NCI-H345 treated with DMSO at 0.1 percent for 48 hours (cell line): ENCODE results near the gene MYO1G.

Experiments
- DNase-seq: peaks from one replicate; lab custom pipeline; 2025; ENCODE audit not compliant: unreplicated experiment; lab: John Stamatoyannopoulos, UW

The MYO1G gene

DNA sequence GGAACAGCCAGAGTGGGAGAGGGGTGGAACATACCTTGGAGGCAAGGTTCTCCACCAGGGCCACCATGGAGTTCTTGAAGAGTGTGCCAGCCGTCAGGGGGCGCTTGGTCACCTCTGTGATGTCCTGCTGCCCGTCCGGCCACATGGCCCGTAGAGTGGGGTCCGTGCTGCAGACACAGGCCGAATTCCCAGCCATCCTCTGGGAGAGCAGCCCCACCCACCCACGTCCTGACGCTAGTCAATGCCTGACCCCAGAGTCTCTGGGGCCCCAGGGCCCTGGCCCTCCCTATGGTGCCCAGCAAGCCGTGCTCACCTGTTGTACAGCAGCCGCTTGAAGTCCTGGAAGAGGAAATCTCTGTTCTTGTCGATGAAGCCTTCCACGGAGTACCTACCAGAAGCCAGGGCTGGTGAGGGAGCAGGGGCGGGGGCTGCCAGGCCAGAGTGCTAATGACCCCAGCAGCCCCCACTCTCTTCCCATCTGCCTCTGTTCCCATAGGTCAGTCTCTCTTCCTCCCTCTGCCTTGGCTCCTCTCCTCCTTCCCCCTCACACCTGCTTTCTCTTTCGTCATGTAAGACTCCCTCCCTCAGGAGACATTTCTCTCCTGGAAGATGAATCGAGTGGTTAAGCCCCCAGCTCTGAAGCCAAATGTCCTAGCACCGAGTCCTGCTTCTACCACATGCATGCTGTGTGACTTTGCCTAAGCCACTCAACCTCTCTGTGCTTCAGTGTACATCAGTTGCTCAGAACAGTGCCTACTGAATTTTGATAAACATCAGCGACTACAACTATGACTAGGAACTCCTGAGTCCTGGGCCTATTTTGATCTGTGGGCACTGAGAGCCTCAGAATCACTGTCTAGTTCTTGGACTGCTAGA lies 11.0 kb downstream of the MYO1G start:
- DNase-seq = no peak

DNA sequence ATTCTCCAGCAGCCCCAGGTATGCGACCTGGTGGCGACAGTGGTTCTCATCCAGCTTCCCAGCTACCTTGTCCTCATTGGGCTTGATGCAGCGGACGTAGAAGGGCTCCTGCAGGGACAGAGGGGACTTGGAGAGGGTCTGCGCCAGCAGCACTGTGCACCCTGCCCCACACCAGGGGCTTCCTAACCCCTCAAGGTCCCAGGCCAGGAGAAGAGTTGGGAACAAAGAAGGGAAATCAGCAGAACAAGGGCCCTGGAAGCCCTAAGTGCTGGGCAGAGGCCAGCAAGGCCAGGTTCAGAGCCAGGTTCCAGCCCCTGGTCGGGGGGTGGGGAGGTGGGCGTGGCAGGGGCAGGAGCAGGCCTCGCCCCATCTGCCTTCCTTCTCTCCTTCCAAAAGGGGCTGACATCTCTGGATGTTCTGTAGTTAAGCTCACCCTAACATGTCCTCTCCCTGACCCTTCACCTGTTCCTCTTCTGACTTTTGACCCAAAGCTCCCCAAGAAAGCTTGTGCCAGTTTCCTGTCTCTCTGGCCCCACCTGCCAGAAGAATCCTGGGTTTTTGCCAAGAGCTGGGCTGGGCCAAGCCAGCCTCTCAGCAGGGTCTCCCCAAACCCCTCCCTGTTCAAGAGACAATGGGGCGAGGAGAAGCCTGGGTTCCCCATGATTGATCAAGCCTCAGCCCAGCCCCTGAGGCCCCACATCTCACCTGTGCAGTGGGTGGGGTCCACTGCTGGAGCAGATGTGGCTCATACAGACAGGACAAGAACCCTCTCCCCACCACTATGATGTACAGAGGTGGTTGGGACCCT lies 11.9 kb downstream of the MYO1G start:
- no peak for DNase-seq

DNA sequence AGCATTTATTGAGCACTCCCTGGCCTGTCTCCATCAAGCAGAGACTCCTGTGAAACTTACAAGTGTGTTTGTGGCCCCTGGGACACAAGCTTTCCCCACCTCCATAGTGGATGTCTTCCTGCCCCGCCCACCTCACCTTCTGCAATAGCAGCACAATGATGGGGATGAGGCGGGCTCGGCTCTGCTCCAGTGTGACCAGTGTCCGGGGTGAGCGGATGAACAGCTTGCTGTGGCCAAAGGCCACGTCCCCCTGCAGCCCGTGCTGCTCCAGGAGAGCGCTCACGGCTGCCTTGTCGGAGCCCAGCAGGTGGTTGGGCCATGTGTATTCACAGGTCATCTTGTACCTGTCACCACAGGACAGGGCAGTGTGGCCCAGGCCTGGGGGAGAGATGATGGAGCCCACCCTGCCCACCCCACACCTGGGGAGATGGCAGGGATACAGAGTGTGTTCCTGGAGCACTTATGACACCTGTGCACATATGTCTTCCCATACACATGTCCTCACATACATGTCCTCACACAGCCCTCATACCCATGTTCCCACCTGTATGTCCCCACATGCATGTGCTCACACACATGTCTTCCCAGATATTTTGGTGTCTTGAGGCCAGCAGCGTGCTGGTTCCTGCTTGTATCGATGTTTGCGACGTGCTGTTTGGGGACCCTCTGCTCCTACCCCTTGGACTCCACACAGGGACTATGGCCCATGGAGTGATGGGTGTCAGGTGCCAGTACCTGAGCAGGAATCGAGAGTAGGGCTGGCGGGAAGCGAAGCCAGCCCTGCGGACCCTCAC lies 12.7 kb downstream of the MYO1G start:
- DNase-seq = no peak

DNA sequence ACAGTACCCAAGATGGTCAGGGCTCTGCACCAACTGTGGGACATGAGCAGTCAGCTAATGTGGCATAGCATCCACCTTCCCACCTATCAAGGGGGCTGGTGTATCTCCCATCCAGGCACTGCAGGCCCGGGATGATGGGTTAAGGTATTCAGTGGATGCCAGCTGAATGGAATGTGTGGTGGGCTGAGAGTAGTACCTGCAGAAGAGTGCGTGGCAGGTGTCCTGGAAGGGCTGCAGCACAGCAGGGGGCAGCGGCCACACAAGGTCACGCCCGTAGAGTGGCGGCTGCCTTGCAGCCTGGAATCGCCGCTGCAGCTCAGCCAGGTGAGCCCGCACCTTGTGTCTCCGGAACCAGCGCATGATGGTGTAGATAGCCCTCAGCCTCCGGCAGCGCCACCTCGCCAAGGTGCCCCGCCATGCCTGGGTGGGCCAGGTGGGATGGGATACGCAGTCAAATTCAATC lies 13.3 kb downstream of the MYO1G start:
- no peak for DNase-seq

DNA sequence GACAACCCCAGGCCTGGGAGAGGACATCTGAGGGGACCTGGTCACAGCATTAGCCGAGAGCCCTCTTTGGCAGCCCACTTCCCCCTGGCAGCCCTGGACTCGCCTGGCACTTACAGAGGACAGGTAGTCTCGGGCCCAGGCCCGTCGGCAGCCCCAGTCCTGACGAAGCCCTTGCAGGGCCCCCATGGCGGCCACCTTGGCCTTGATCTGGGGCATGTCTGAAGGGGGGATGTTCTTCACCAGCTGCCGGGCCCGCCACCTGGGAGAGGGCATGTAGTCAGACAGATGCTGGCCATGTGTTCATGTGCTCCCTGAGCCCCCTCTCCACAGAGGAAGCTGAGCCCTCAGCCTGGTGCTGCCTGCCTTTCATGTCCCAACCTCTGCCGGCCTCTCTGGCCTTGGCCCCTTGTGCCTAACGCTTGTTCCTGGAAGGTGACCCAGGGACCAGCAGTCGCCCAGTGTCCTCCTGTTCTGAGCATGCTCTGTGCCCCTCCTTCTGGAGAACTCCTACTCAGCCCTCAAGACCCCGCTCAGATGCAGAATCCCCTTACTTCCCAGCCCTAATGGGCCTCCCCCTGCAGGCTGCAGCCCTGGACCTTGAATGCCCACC lies 13.9 kb downstream of the MYO1G start:
- no peak for DNase-seq

DNA sequence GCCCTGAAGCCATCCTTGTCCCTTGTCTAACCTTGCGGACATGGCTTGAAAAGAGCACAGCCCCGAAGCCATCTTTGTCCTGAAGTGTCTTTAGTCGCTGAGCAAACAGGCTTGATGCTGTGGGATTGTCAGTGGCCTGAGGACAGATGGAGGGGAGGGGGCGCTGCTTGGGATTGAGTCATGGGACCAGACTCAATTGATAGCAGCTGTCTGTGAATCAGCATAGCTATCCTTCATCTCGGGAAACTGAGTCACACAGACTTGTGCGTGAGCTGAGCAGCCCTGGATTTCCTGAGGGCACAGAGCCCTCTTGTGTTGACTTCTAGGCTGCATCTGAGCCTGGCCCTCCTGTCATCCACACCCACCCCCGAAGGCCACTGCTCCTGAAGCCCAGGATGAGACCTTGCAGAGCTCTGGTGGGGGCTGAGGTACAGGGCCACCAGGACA lies 14.4 kb downstream of the MYO1G start:
- no peak for DNase-seq

DNA sequence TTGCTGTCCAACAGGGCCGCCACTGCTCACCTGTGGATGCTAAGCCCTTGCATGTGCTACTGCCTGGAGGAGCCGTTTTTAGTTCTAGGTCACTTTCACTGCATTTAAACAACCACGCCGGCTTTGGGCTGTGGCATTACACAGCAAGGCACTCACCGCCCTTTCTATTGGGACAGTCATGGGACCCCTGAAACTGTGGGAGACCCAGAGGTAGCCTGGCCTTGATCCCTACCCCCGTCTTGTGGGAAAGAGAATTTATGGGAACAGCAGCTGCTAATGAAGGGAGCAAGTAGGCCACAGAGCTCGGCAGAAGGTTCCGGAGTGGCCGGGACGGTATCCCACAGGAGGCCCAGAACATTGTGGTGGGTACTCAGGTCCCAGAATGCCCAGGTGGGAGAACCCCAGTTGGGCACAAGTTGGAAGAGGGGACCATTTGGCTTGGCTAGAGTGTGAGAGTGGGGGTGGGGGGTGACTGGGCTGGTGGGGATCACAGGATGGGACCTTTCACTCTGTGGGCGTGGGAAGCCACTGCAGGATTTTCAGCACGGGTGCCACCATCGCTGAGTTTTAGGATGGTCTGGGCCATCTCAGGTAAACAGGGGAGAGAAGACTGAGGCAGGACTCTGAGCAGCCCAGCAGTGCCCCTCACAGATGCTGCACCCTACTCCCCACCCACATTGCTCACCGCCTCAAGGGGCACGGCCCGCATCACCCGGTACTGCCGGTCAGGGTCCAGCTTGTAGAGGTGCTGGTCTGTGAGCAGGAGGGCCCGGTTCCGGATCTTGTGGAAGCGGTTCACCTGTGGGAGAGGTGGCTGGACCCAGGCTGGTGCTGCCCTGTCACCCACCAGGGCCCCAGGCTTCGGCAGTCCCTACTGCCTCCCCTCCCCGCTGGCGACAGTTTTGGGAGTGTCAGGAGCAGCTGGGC lies 15.2 kb downstream of the MYO1G start:
- DNase-seq = no peak

DNA sequence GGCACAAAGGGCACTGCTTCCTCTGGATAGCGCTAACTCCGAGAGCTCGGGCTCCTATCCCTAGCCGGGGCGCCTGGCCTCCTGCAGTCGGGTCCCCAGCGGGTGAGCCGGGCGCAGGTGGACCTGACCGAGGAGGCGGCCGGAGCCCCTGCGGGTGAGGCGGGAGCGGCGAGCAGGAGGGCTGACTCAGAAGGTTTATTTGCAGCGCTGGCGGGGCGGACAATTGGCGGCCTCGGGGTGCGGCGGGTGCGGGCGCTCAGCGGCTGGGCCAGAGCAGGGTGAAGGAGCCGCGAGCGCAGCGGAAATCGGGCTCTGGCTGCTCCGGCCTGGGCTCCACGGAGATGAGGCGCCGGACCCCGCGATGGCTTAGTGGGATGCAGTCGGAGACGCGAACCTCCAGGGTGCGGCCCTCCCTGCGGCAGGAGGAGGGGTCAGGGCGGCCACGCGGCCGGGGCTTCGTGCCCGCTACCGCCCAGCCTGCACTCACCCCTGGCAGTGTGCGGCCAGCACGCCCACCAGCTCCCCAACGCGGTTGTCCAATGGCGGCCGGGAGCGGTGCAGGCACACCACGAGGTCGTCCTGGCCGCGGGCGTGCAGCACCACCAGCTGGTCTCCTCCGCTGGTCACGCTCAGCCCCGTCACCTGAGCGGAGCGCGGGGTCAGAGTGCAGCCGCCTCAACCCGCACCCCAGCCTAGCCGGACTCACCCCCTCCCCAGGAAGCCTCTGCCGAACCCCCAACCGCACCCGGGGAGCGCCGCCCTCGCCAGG lies 16.1 kb downstream of the MYO1G start:
- no peak for DNase-seq

DNA sequence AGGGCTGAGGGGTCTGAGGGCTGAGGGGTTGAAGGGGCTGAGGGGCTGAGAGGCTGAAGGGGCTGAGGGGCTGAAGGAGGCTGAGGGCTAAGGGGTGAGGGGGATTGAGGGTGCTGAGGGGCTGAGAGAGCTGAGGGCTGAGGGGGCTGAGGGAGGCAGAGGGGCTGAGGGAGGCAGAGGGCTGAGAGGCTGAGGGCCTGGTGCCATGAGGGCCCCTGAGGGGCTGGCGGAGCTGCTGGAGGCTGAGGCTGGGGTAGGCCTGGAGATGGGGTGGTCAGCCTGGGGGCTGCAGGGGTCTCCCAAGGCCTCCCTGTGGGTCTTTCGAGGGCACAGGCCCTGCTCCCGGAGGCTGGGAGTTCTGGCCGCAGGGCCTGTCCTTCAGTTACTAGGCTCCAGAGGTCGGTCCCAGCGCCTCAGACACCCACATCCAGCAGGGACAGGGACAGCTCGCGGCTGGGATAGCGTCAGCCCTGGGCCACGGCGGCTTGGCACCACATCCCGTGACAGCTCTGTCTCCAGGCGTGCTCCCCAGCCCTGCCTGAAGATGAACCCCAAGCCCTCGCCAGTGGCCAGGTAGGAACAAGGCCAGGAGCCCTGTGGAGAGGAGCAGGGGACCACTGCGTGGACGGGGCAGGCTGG lies 16.9 kb downstream of the MYO1G start:
- no peak for DNase-seq

DNA sequence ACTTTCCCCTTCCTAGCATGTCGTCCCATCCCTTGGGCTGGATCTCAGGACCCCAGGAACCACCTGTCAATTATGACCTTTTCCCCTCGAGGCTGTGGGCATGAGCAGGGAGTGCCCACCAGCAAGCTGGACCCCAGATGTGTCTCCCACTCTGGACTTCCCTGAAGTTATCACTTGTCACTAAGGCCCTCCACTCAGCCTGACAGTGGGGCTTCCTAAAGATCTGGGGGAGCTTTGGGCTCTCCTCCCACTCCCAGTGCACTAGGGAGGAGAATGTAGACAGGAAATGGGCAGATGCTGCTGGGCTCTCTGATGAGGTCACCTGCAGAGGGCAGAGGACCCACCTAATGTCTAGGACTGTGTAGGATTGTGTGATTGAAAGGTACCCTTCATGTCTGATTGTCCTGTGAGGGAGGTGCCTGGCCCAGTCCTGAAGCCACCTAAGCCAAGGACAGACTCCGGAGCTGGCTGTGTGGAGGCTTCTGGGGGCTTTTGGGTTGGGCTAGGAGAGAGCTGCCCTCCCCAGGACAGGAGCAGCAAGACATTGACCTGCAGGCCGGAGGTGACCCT lies 18.7 kb downstream of the MYO1G start:
- DNase-seq = no peak

DNA sequence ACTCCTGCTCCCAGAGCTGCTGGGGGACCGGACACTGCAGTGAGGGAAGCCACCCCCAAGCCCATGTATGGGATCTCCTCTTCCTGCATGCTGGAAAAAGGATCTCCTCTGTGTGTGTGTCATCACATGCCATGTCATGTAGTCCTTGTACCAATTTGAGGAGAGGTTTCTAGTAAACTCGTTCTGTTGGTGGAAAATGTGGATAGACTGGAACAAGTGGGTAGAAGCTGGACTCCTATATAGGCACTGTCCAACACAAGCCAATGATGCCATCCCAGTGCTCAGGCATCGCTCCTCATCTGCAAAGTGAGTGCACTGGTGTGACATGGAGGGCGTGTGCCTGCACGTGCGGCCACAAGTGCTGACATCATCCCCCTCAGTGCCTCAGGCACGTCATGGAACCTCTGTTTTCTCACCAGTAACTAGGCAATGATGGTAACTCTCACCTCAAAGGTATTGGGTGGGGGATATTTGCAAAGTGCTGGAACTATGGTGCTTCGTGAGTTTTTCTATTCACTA lies 19.3 kb downstream of the MYO1G start:
- DNase-seq = no peak

DNA sequence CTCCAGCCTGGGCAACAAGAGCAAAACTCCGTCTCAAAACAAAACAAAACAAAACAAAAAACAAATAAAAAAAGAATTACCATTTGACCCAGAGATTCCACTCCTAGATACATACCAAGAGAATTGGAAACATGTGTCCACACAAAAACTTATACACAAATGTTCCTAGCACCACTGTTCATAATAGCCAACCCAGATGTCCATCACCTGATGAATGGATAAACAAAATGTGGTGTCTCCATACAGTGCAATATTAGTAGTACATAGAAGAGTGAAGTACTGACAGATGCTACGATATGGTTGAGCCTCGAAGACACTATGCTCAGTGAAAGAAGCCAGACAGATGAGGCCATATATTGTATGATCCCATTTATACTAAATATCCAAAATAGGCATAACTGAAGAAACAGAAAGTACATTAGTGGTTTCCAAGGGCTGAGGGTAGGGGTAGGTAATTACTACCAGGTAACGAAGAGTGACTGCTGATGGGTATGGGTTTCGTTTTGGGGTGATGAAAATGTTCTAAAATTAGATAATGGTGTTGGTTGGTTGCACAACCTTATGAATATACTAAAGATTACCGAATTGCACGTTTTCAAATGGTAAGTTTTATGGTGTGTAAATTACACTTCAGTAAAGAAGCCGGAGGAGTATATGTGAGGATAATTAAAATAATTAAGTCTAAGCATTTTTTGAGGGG lies 20.0 kb downstream of the MYO1G start:
- DNase-seq = no peak

DNA sequence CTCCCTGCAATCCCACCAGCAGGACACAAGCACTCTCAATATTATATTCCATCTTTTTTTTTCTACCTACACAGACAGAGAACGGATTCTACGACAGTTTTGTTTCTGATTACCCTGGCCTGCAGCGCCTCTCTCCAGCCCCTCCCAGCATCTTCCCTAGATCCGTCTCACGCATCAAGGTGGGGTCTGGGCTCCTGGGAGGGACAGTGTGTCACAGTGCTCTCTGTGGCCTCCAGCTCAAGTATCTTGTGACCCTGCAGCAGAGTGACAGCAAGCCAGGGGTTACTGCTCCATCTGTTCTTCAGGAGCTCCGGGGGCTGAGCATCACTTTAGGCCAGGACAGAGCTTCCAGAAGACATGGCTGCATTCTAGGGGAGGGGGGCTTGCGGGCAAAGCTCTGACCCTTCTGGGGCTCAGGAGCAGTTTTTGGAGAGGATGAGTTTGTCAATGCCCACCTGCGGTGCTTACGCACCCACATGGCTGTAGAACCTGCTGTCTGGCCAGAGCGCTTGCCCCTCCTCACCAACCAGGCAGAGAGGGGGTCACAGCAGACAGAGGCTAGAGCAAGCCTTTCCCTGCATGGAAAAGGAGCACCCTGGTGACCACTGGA lies 22.6 kb downstream of the MYO1G start:
- no peak for DNase-seq

DNA sequence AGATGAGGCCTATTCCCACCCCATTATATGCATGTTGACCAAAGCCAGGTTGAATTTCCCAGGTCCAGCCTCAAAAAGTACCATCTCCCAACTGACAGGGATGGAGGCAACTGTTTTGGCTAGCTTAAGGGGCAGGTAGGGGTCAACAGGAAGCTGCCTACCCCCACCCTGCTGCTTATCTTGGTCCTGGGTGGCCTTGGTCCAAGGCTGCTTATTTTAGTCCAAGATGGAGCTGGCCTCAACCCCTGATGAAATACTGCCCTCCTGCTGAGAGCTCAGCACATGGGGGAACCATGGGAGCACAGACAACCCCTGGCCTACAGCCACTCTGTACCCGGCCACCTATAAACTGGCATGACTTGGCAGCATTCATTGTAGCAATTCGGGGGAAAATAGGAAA lies 23.1 kb downstream of the MYO1G start:
- no peak for DNase-seq

DNA sequence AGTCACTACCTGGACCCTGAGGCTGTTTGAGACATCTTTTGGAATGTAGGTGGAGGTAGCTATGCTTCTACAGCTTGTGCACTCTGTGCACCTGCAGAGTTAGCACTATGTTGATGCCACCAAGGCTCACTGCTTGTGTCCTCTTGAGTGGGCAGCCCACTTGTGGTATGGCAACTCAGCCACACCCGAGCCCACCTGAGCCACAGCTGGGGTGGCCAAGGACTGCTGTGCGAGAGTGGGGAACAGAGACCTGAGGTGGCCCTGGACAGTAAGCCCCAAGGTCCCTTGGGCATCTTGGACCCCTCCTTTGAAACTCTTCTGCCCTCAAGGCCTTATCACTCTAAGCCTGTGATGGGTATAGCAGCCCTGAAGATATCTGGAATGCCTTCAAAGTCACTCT lies 25.7 kb downstream of the MYO1G start:
- no peak for DNase-seq

DNA sequence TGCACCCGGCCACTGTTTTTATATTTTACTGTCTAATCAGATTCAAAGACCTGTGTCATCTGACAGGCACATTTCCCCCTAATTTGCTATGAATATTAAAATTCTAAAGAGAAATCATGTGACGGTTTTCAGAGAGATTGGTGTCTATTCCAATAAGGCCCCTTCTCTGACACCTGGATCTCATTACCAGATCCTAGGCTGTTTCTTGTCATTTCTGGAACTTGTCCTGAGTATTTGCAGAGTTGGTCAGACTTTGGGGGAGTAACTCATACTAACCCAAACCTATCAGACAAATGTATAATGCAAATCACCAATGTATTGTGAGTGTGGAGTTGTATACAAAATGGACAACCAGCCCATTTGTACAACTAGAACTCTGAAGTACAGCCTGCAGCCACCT lies 29.5 kb downstream of the MYO1G start:
- DNase-seq = no peak

DNA sequence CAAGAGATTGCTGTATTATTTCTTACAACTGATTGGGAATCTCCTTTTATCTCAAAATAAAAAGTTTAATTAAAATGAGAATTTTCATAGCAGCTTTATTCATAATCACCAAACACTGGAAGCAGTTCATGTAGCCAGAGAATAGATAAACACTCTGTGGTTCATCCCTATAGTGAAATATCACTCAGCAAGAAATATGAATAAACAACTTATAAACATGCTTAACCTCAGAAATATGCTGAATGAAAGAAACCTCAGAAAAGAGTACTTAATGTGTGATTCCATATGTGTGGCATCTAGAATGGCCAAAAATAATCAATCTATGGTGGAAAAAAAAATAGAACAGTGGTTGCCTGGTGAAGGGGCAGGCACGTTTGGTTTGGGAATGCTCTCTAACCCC lies 33.3 kb downstream of the MYO1G start:
- no peak for DNase-seq
